ENCODE measurements around the gene RNF212B.

RNF212B gene

DNA sequence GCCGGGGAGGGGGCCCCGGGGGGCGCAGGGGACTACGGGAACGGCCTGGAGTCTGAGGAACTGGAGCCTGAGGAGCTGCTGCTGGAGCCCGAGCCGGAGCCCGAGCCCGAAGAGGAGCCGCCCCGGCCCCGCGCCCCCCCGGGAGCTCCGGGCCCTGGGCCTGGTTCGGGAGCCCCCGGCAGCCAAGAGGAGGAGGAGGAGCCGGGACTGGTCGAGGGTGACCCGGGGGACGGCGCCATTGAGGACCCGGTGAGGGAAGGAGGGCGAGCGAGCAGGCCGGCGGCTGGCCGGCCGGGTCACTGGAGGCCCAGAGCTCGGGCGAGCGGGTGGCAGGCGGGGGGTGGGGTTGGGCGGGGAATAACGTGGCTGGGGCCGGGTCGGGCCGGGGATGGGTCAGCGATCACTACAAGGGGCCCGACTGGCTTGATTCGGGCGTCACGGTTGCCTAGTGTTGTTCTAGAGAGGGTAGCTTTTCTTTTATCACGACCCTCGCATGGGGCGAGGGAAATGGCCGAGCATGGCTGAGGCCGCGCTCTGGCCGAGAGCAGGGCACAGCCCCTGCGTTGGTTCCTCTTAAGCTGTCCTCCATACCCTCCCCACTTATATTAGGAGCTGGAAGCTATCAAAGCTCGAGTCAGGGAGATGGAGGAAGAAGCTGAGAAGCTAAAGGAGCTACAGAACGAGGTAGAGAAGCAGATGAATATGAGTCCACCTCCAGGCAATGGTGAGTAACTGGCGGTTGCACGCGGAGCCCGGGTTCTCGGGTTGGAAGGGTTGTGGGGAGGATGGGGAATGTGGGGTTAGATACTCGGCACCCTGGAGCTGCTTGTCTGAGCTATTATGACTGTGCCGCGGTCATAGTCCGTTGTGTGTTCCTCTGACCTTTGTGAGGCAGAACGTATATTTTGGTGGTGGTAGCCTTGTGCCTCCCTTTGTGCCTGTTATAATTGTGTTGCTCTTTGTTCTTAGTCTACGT is 84.1 kb downstream of the RNF212B start:
- peak; percentile 19 for DNase-seq

Data from T1000 (cell line).